Measurements from ENCODE around the gene TLR2. TPM values are rescaled to one million over a fixed set of nuclear protein-coding genes. Genes with fewer than 3 reads are reported as not detected.

Gene TLR2, protein sequence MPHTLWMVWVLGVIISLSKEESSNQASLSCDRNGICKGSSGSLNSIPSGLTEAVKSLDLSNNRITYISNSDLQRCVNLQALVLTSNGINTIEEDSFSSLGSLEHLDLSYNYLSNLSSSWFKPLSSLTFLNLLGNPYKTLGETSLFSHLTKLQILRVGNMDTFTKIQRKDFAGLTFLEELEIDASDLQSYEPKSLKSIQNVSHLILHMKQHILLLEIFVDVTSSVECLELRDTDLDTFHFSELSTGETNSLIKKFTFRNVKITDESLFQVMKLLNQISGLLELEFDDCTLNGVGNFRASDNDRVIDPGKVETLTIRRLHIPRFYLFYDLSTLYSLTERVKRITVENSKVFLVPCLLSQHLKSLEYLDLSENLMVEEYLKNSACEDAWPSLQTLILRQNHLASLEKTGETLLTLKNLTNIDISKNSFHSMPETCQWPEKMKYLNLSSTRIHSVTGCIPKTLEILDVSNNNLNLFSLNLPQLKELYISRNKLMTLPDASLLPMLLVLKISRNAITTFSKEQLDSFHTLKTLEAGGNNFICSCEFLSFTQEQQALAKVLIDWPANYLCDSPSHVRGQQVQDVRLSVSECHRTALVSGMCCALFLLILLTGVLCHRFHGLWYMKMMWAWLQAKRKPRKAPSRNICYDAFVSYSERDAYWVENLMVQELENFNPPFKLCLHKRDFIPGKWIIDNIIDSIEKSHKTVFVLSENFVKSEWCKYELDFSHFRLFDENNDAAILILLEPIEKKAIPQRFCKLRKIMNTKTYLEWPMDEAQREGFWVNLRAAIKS
- 371 TPM for total RNA-seq (2013)
- polyA plus RNA-seq (100 to 1,000 TPM; 133 to 187 (median 162) TPM), polyA minus RNA-seq (149 and 159 TPM in 2 replicates), total RNA-seq (496 to 1,352 (median 710) reads per million in 11 experiments)

DNA sequence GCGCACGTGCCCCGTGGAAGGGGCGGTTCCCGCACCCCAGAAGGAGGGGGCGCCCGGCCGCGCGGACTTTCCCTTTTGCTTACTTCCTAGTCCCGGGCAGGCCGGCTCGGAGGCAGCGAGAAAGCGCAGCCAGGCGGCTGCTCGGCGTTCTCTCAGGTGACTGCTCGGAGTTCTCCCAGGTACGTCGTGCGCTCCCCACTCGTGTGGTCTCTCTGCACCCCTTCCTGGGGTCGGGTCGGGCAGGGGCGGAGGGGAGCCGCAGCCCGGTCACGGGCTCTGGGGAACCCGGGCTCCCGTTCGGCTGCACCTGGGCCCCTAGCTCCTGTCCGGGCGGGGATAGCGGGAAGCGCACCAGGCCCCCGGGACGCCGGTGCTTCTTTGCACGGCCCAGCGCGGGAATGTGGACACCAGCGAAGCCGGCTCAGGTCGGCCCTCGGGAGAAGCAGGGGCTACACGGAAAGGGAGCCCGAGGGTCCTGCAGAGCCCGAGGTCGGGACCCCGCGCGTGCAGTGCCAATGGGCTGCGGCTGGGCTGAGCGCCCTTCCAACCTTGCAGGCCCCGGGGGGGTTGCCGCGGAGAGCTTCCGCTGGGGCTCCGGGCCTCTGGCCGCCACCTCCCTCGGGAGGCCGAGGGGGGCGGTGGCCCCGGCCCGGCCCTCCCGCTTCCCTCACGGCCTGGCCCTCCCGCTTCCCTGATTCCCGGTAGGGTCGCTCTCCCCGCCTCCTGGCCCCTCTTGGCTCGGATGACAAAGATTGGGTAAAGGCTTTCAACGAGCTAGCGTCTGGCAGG lies at the start of gene TLR2:
TLR2 (plus strand) TSS at position 99 of the 789 bp plus-strand sequence. CDS start 18,628 bp downstream, outside the sequence.
- Mint-ChIP-seq H3K4me1 (peaks cover 43% of the 10 kb centered on the region), H3K27me3 (ENCODE audit: low read depth in 3 of 3) (peaks cover 0 to 4% (median 0%) of the 10 kb centered on the region in 3 donors), H3K36me3 (peaks cover 42 to 43% of the 10 kb centered on the region in 2 donors), H3K27ac (peak within 1 kb of the TSS; percentile 90 to 97 (median 95)), H3K4me3 (peak within 1 kb of the TSS; percentile 94 to 99), H3K9me3 (peaks cover 10 to 24% (median 16%) of the 10 kb centered on the region in 7 donors)
- under 1% methylated on average over 75 of the region's 75 CpGs for WGBS (ENCODE audit: insufficient coverage)
- peak; percentile 84 to 87 (median 85) for DNase-seq
- H3K4me2 ChIP-seq (replicated peaks; ENCODE audit: extremely low read depth, low read length, poor library complexity, severe bottlenecking), result peak within 1 kb of the TSS; percentile 82
- peak within 1 kb of the TSS; percentile 98 for H3K9ac ChIP-seq (ENCODE audit: insufficient read depth, low read length, poor library complexity, severe bottlenecking)
- intact Hi-C loops (cut with micrococcal nuclease), result loop anchor here in 1 of 2 donors (5.0 to 10.0 kb wide), 2 partner anchors 42 to 60 kb away; no protein-coding TSS in a partner anchor
- TF ChIP-seq, protein P1, sequence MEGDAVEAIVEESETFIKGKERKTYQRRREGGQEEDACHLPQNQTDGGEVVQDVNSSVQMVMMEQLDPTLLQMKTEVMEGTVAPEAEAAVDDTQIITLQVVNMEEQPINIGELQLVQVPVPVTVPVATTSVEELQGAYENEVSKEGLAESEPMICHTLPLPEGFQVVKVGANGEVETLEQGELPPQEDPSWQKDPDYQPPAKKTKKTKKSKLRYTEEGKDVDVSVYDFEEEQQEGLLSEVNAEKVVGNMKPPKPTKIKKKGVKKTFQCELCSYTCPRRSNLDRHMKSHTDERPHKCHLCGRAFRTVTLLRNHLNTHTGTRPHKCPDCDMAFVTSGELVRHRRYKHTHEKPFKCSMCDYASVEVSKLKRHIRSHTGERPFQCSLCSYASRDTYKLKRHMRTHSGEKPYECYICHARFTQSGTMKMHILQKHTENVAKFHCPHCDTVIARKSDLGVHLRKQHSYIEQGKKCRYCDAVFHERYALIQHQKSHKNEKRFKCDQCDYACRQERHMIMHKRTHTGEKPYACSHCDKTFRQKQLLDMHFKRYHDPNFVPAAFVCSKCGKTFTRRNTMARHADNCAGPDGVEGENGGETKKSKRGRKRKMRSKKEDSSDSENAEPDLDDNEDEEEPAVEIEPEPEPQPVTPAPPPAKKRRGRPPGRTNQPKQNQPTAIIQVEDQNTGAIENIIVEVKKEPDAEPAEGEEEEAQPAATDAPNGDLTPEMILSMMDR (IDR thresholded peaks at IDR 0.05), result peak; percentile 9
- peak within 1 kb of the TSS; percentile 77 to 96 for H3K27ac ChIP-seq (ENCODE audit: low read depth in 1 of 2, low read length in 2 of 2)
- no peaks in the 10 kb centered on the region for H3K27me3 ChIP-seq (ENCODE audit: control insufficient read depth in 2 of 2, insufficient read depth in 2 of 2, low read length in 2 of 2)
- H2AFZ ChIP-seq (ENCODE audit: insufficient read depth, low read depth, low read length, poor library complexity, severe bottlenecking), result peak within 1 kb of the TSS; percentile 66
- H3K9me3 ChIP-seq (replicated peaks in 1 of 2; ENCODE audit: control insufficient read depth in 1 of 2, insufficient read depth in 1 of 2, low read length in 2 of 2), result peaks cover 14 to 19% of the 10 kb centered on the region in 2 donors
- H3K79me2 ChIP-seq (ENCODE audit: insufficient read depth, low read length), result peaks cover 62% of the 10 kb centered on the region
- peak within 1 kb of the TSS; percentile 93 to 98 (median 94) for H3K4me3 ChIP-seq (replicated peaks in 1 of 3; ENCODE audit: low read depth in 2 of 3, low read length in 3 of 3)
- H3K4me1 ChIP-seq (ENCODE audit: control insufficient read depth in 1 of 2, insufficient read depth in 2 of 2, low read length in 2 of 2), result peaks cover 29 to 68% of the 10 kb centered on the region in 2 donors
- peaks cover 34% of the 10 kb centered on the region for H4K20me1 ChIP-seq (ENCODE audit: insufficient read depth, low read length)
- peaks cover 24 to 34% of the 10 kb centered on the region in 2 donors for H3K36me3 ChIP-seq (replicated peaks in 1 of 2; ENCODE audit: control insufficient read depth in 1 of 2, insufficient read depth in 2 of 2, low read length in 2 of 2)
